ENCODE data around the gene PDF. TPM values are rescaled to one million over a fixed set of nuclear protein-coding genes. Genes with fewer than 3 reads are reported as not detected.
A peak's percentile ranks its signal among the peaks of the same experiment; 100 is the strongest.

The PDF gene
- total and polyA plus RNA-seq, 2 donors (not counting 3 experiments of a cell fraction or from before 2014, with no cell fraction given), result 13.1 to 16.7 TPM

DNA sequence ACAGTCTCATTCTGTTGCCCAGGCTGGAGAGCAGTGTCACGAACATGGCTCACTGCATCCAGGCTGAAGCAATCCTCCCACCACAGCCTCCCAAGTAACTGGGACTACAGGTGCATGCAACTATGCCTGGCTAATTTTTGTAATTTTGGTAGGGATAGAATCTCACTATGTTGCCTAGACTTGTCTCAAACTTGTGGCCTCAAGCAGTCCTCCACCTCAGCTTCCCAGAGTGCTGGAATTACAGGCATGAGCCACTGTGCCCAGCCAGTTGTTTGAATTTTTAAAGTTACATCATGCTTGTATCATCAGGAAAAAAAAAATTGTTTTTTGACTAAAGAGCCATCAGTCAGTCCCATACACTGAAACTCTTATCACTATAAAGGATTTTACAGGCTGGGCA is 36.3 kb downstream of the PDF start:
- Histone ChIP-seq H3K27me3 (ENCODE audit: control insufficient read depth in 2 of 2, insufficient read depth in 2 of 2, low read length in 2 of 2) (no peaks in the 10 kb centered on the region), H4K20me1 (replicated peaks; ENCODE audit: control insufficient read depth, extremely low read depth, insufficient read depth, low read length) (no peaks in the 10 kb centered on the region), H3K4me2 (ENCODE audit: insufficient read depth, low read length) (no peak overlapping the region), H3K36me3 (ENCODE audit: control insufficient read depth in 2 of 2, extremely low read depth in 1 of 2, insufficient read depth in 2 of 2, low read length in 2 of 2) (peaks cover 3 to 4% of the 10 kb centered on the region in 2 experiments), H3K9me1 (replicated peaks; ENCODE audit: control insufficient read depth, extremely low read depth, insufficient read depth, low read length) (no peaks in the 10 kb centered on the region), H3K79me2 (ENCODE audit: control insufficient read depth, insufficient read depth, low read length) (peaks cover 2% of the 10 kb centered on the region), H2AFZ (ENCODE audit: low read depth, low read length) (no peak overlapping the region), H3K4me3 (replicated peaks in 1 of 3; ENCODE audit: insufficient read depth in 1 of 3, low read depth in 1 of 3, low read length in 3 of 3) (no peak overlapping the region), H3K4me1 (ENCODE audit: control insufficient read depth, extremely low read depth, insufficient read depth, low read length) (peaks cover 3% of the 10 kb centered on the region), H3K9me3 (replicated peaks; ENCODE audit: control insufficient read depth, insufficient read depth, low read length) (no peaks in the 10 kb centered on the region), H3K27ac (ENCODE audit: insufficient read depth, low read depth, low read length) (no peak overlapping the region), H3K9ac (replicated peaks; ENCODE audit: extremely low read depth, insufficient read depth, low read length) (no peak overlapping the region)
- POLR2A ChIA-PET, result no interaction called here
- intact Hi-C loops (cut with micrococcal nuclease) (loop anchor here (10.0 kb wide), 1 partner anchor 449 kb away; the partner anchor contains the start of gene TANGO6), dilution Hi-C loops (cut with MboI; ENCODE audit: extremely low pct_ligation_motif_present, low sequenced_read_pairs) (no loop called here)
- TF ChIP-seq MAX (IDR thresholded peaks at IDR 0.05; ENCODE audit: insufficient read depth, insufficient read length), result no peak
- no peak for TF ChIP-seq POLR2A (IDR thresholded peaks at IDR 0.05; ENCODE audit: low read depth, low read length)
- TF ChIP-seq JUN (IDR thresholded peaks at IDR 0.05; ENCODE audit: borderline replicate concordance, insufficient read depth, insufficient read length, low read depth), result no peak
- TF ChIP-seq FOS (IDR thresholded peaks at IDR 0.05; ENCODE audit: borderline replicate concordance, insufficient read depth, low read length), result no peak
- TF ChIP-seq EZH2 (IDR thresholded peaks at IDR 0.05; ENCODE audit: borderline replicate concordance, low read depth, low read length, severe bottlenecking), result no peak
- CTCF ChIA-PET, result no interaction called here
- FAIRE-seq (peak; percentile 28), DNase-seq (ENCODE audit: low read depth, low spot score) (no peak)
- no TSS peak for BruUV-seq (replicated peaks)

DNA sequence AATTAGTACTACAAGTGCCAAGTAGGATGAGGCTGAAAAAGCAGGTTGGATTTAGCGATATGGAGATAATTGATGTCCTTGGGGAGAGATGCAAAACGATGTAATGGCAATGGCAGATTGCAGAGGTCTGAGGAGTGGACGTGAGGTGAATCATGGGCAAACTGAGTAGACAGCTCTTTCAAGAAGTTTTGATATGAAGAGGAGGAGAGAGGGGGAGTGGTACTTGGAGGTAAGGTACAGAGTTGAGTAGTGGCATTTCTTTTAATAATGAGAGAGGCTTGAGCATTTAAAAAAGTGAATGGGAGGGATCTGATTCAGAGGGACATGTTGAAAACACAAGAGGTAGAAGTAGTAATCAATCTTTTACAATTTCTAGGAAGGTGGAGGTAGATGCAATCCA is 37.0 kb downstream of the PDF start:
- FAIRE-seq, result no peak
- no peaks in the 10 kb centered on the region for H3K4me1 ChIP-seq (ENCODE audit: control insufficient read depth, extremely low read depth, insufficient read depth, low read length)
- intact Hi-C loops (cut with micrococcal nuclease) (loop anchor here (10.0 kb wide), 1 partner anchor 449 kb away; the partner anchor contains the start of gene TANGO6), dilution Hi-C loops (cut with MboI; ENCODE audit: extremely low pct_ligation_motif_present, low sequenced_read_pairs) (no loop called here)
- POLR2A ChIA-PET, result no interaction called here
- no TSS peak for BruUV-seq (replicated peaks)
- H3K79me2 ChIP-seq (ENCODE audit: control insufficient read depth, insufficient read depth, low read length), result peaks cover 5% of the 10 kb centered on the region
- no peak overlapping the region for H3K4me2 ChIP-seq (ENCODE audit: insufficient read depth, low read length)
- H3K9me1 ChIP-seq (replicated peaks; ENCODE audit: control insufficient read depth, extremely low read depth, insufficient read depth, low read length), result no peaks in the 10 kb centered on the region
- no peaks in the 10 kb centered on the region for H3K27me3 ChIP-seq (ENCODE audit: control insufficient read depth in 2 of 2, insufficient read depth in 2 of 2, low read length in 2 of 2)
- no peak for TF ChIP-seq POLR2A (IDR thresholded peaks at IDR 0.05; ENCODE audit: low read depth, low read length)
- no peak for TF ChIP-seq GATA2 (IDR thresholded peaks at IDR 0.05; ENCODE audit: insufficient read depth, insufficient read length, low read depth, low read length)
- TF ChIP-seq POLR2AphosphoS5 (IDR thresholded peaks at IDR 0.05; ENCODE audit: insufficient read depth, low read depth, low read length), result no peak
- no peak for TF ChIP-seq FOS (IDR thresholded peaks at IDR 0.05; ENCODE audit: borderline replicate concordance, insufficient read depth, low read length)
- no peak for TF ChIP-seq MAX (IDR thresholded peaks at IDR 0.05; ENCODE audit: insufficient read depth, insufficient read length)
- TF ChIP-seq, protein P1, sequence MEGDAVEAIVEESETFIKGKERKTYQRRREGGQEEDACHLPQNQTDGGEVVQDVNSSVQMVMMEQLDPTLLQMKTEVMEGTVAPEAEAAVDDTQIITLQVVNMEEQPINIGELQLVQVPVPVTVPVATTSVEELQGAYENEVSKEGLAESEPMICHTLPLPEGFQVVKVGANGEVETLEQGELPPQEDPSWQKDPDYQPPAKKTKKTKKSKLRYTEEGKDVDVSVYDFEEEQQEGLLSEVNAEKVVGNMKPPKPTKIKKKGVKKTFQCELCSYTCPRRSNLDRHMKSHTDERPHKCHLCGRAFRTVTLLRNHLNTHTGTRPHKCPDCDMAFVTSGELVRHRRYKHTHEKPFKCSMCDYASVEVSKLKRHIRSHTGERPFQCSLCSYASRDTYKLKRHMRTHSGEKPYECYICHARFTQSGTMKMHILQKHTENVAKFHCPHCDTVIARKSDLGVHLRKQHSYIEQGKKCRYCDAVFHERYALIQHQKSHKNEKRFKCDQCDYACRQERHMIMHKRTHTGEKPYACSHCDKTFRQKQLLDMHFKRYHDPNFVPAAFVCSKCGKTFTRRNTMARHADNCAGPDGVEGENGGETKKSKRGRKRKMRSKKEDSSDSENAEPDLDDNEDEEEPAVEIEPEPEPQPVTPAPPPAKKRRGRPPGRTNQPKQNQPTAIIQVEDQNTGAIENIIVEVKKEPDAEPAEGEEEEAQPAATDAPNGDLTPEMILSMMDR (IDR thresholded peaks at IDR 0.05; ENCODE audit: extremely low read depth in 1 of 2, insufficient read depth in 1 of 2, low read depth in 1 of 2, low read length in 2 of 2), result no peak
- no peak for TF ChIP-seq MYC (IDR thresholded peaks at IDR 0.05; ENCODE audit: low read depth, low read length)
- no peak for TF ChIP-seq EZH2 (IDR thresholded peaks at IDR 0.05; ENCODE audit: borderline replicate concordance, low read depth, low read length, severe bottlenecking)
- TF ChIP-seq JUN (IDR thresholded peaks at IDR 0.05; ENCODE audit: borderline replicate concordance, insufficient read depth, insufficient read length, low read depth), result no peak
- H3K27ac ChIP-seq (ENCODE audit: insufficient read depth, low read depth, low read length), result no peak overlapping the region
- no peak overlapping the region for H3K4me3 ChIP-seq (replicated peaks in 1 of 3; ENCODE audit: insufficient read depth in 1 of 3, low read depth in 1 of 3, low read length in 3 of 3)
- H3K9me3 ChIP-seq (replicated peaks; ENCODE audit: control insufficient read depth, insufficient read depth, low read length), result no peaks in the 10 kb centered on the region
- DNase-seq (ENCODE audit: low read depth, low spot score), result no peak
- H3K9ac ChIP-seq (replicated peaks; ENCODE audit: extremely low read depth, insufficient read depth, low read length), result no peak overlapping the region
- CTCF ChIA-PET, result interaction anchor here (1.0 to 1.1 kb wide), 2 partner anchors 8 to 17 kb away, joined by 3 read pairs; no protein-coding TSS in a partner anchor
- peaks cover 3 to 4% of the 10 kb centered on the region in 2 experiments for H3K36me3 ChIP-seq (ENCODE audit: control insufficient read depth in 2 of 2, extremely low read depth in 1 of 2, insufficient read depth in 2 of 2, low read length in 2 of 2)
- H4K20me1 ChIP-seq (replicated peaks; ENCODE audit: control insufficient read depth, extremely low read depth, insufficient read depth, low read length), result no peaks in the 10 kb centered on the region
- no peak overlapping the region for H2AFZ ChIP-seq (ENCODE audit: low read depth, low read length)
